Neural cell (in vitro differentiated cells): ENCODE measurements around the gene CEP20. TPM values are rescaled to one million over a fixed set of nuclear protein-coding genes. Genes with fewer than 3 reads are reported as not detected.

ENCODE experiments used
- H2AFZ ChIP-seq: fragments of 200-600, 300-800 bp; sonication (generic), shearing (Covaris generic); 2 replicates; pipeline ENCODE4 v1.6.0; 2014; ENCODE audit warnings: low read depth, mild to moderate bottlenecking, antibody characterized with exemption, low read length, moderate library complexity
- H3F3A ChIP-seq: fragments of 200-600 bp; shearing (Covaris generic); 2 replicates; pipeline ENCODE4 v1.6.1; 2016; ENCODE audit warnings: mild to moderate bottlenecking, moderate library complexity, mixed read lengths, antibody characterized with exemption, low read length; ENCODE audit not compliant: insufficient read depth, poor library complexity, severe bottlenecking
- H3K27ac ChIP-seq: fragments of 200-600, 300-800 bp; sonication (generic), shearing (Covaris generic); 2 replicates; pipeline ENCODE4 v1.5.1; 2014; ENCODE audit warnings: mild to moderate bottlenecking, low read length, moderate library complexity
- H3K27me3 ChIP-seq: fragments of 300-800, 200-600 bp; sonication (generic), shearing (Covaris generic); 2 replicates; pipeline ENCODE4 v1.6.0; 2014; ENCODE audit warnings: mild to moderate bottlenecking, low read depth, low read length, moderate library complexity; ENCODE audit not compliant: insufficient read depth
- H3K36me3 ChIP-seq: fragments of 300-800, 200-600 bp; sonication (generic), shearing (Covaris generic); 2 replicates; pipeline ENCODE4 v1.5.1; 2014; ENCODE audit warnings: mild to moderate bottlenecking, antibody characterized with exemption, low read length, moderate library complexity; ENCODE audit not compliant: insufficient read depth
- H3K4me2 ChIP-seq: fragments of 300-800, 200-600 bp; sonication (generic), shearing (Covaris generic); 2 replicates; pipeline ENCODE4 v1.6.0; 2014; ENCODE audit warnings: mild to moderate bottlenecking, low read length
- H3K4me3 ChIP-seq: fragments of 300-800, 200-600 bp; sonication (generic), shearing (Covaris generic); 2 replicates; pipeline ENCODE4 v1.5.1; 2014; ENCODE audit warnings: mild to moderate bottlenecking, low read length, moderate library complexity
- H3K79me2 ChIP-seq: fragments of 200-600 bp; shearing (Covaris generic); replicated peaks from 2 replicates; pipeline ENCODE4 v1.6.0; 2014; ENCODE audit warnings: mild to moderate bottlenecking, low read length, moderate library complexity; ENCODE audit not compliant: insufficient read depth
- H3K9ac ChIP-seq: fragments of 300-800, 200-600 bp; sonication (generic), shearing (Covaris generic); 2 replicates; pipeline ENCODE4 v1.6.1; 2016; ENCODE audit warnings: mild to moderate bottlenecking, low read length, mixed read lengths
- H3K9me2 ChIP-seq: fragments of 200-600 bp; shearing (Covaris generic); 2 replicates; pipeline ENCODE4 v1.6.1; 2016; ENCODE audit warnings: mild to moderate bottlenecking, low read length, mixed read lengths; ENCODE audit not compliant: insufficient read depth
- H3K9me3 ChIP-seq: fragments of 200-600, 300-800 bp; sonication (generic), shearing (Covaris generic); 2 replicates; pipeline ENCODE4 v1.6.1; 2016; ENCODE audit warnings: mild to moderate bottlenecking, mixed run types, low read length, moderate library complexity, mixed read lengths
- H4K20me1 ChIP-seq: fragments of 200-600 bp; shearing (Covaris generic); 2 replicates; pipeline ENCODE4 v1.6.1; 2016; ENCODE audit warnings: mild to moderate bottlenecking, mixed run types; ENCODE audit not compliant: insufficient read depth
- CTCF ChIP-seq: fragments of 450-650 bp; IDR thresholded peaks from 2 replicates; pipeline ENCODE4 v1.5.1; 2014; ENCODE audit warnings: antibody characterized with exemption, mild to moderate bottlenecking, moderate library complexity; ENCODE audit not compliant: poor library complexity, severe bottlenecking
- EP300 ChIP-seq: fragments of 450-650 bp; conservative IDR thresholded peaks from 2 replicates; pipeline ENCODE4 v1.6.1; 2014; ENCODE audit warnings: antibody characterized with exemption, mild to moderate bottlenecking, moderate library complexity; ENCODE audit not compliant: poor library complexity, severe bottlenecking
- EZH2 ChIP-seq: fragments of 200-600, 300-800 bp; shearing (Covaris generic), sonication (generic); IDR thresholded peaks from 2 replicates; pipeline ENCODE4 v1.6.1; 2014; ENCODE audit warnings: antibody characterized with exemption, low read length, borderline replicate concordance, mild to moderate bottlenecking; ENCODE audit not compliant: insufficient read depth, poor library complexity, severe bottlenecking
- MXI1 ChIP-seq: fragments of 450-650 bp; conservative IDR thresholded peaks from 2 replicates; pipeline ENCODE4 v1.6.1; 2014; ENCODE audit warnings: antibody characterized with exemption, mild to moderate bottlenecking; ENCODE audit not compliant: poor library complexity, severe bottlenecking
- POLR2AphosphoS5 ChIP-seq: IDR thresholded peaks from 2 replicates; pipeline ENCODE4 v1.6.1; 2012
- RAD21 ChIP-seq: fragments of 450-650 bp; conservative IDR thresholded peaks from 2 replicates; pipeline ENCODE4 v1.6.1; 2014; ENCODE audit warnings: antibody characterized with exemption, mild to moderate bottlenecking, moderate library complexity
- SMC3 ChIP-seq: fragments of 450-650 bp; conservative IDR thresholded peaks from 2 replicates; pipeline ENCODE4 v1.6.1; 2014; ENCODE audit warnings: antibody characterized with exemption, mild to moderate bottlenecking, moderate library complexity; ENCODE audit not compliant: poor library complexity
- TAF1 ChIP-seq: IDR thresholded peaks from 2 replicates; pipeline ENCODE4 v1.6.1; 2012; ENCODE audit warnings: low read depth
- polyA plus RNA-seq: library from polyadenylated mRNA; depleted of rRNA; stranded (reverse); fragments of >200 nt; gene quantifications from 2 replicates; pipeline ENCODE4 v1.2.3, GENCODE V29; 2014
- TF ChIP-seq, protein P1 (sequence below): IDR thresholded peaks from 2 replicates; pipeline ENCODE4 v1.6.1; 2012; ENCODE audit warnings: borderline replicate concordance

CEP20 gene
- polyA plus RNA-seq, 1 donor from 2014 or later, result 59.7 TPM

DNA sequence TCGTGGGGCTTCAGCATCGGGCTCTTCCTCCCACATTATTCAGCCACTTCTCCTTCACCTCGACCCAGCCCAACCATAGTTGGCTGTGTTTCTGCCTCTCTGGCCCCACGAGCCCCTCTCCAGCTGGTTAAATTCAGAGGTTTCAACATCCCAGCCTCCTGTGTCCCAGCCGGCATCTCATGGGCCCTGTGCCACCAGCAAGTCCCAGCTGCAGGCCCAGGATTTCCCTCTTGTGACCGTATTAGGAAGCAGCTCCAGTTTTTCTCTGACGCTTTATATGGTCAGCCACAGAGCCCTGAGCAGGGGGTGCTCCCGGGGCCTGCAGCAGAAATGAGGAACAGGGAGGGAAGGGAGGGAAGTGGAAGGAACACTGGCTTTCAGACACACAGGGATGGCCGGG lies 58.9 kb downstream of the CEP20 start:
- Histone ChIP-seq H4K20me1 (no peaks in the 10 kb centered on the region), H2AFZ (no peak overlapping the region), H3K4me2 (no peak overlapping the region), H3K36me3 (no peaks in the 10 kb centered on the region), H3K9me3 (no peaks in the 10 kb centered on the region), H3K4me3 (no peak overlapping the region), H3K27me3 (no peaks in the 10 kb centered on the region), H3F3A (no peaks in the 10 kb centered on the region), H3K9ac (no peak overlapping the region), H3K9me2 (no peaks in the 10 kb centered on the region), H3K79me2 (no peaks in the 10 kb centered on the region), H3K27ac (no peak overlapping the region)
- TF ChIP-seq TAF1 (no peak), CTCF (no peak), POLR2AphosphoS5 (no peak), RAD21 (no peak), SMC3 (no peak), MXI1 (no peak), EZH2 (no peak)
- TF ChIP-seq, protein P1, sequence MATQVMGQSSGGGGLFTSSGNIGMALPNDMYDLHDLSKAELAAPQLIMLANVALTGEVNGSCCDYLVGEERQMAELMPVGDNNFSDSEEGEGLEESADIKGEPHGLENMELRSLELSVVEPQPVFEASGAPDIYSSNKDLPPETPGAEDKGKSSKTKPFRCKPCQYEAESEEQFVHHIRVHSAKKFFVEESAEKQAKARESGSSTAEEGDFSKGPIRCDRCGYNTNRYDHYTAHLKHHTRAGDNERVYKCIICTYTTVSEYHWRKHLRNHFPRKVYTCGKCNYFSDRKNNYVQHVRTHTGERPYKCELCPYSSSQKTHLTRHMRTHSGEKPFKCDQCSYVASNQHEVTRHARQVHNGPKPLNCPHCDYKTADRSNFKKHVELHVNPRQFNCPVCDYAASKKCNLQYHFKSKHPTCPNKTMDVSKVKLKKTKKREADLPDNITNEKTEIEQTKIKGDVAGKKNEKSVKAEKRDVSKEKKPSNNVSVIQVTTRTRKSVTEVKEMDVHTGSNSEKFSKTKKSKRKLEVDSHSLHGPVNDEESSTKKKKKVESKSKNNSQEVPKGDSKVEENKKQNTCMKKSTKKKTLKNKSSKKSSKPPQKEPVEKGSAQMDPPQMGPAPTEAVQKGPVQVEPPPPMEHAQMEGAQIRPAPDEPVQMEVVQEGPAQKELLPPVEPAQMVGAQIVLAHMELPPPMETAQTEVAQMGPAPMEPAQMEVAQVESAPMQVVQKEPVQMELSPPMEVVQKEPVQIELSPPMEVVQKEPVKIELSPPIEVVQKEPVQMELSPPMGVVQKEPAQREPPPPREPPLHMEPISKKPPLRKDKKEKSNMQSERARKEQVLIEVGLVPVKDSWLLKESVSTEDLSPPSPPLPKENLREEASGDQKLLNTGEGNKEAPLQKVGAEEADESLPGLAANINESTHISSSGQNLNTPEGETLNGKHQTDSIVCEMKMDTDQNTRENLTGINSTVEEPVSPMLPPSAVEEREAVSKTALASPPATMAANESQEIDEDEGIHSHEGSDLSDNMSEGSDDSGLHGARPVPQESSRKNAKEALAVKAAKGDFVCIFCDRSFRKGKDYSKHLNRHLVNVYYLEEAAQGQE, result no peak

GRCh38 chr16:15827709-15828343 lies 60.6 kb downstream of the CEP20 start:
- Histone ChIP-seq H3F3A (no peaks in the 10 kb centered on the region), H3K79me2 (no peaks in the 10 kb centered on the region), H4K20me1 (no peaks in the 10 kb centered on the region), H2AFZ (no peak overlapping the region), H3K36me3 (no peaks in the 10 kb centered on the region), H3K4me3 (no peak overlapping the region), H3K4me2 (no peak overlapping the region), H3K27ac (no peak overlapping the region), H3K9me2 (no peaks in the 10 kb centered on the region), H3K9ac (no peak overlapping the region), H3K27me3 (no peaks in the 10 kb centered on the region), H3K9me3 (no peaks in the 10 kb centered on the region)
- TF ChIP-seq TAF1, result no peak
- TF ChIP-seq CTCF, result no peak
- no peak for TF ChIP-seq EP300
- no peak for TF ChIP-seq EZH2
